H9 (cell line): ENCODE results near the gene SH3GL2. TPM values are rescaled to one million over a fixed set of nuclear protein-coding genes. Genes with fewer than 3 reads are reported as not detected.

Experiments used
- DNase-seq: peaks from one replicate; pipeline ENCODE4 v3.0.0-alpha.2; 2017
- H2AFZ ChIP-seq: one replicate; pipeline ENCODE4 v1.6.1; 2013; ENCODE audit warnings: mild to moderate bottlenecking, low read length, control low read depth, moderate library complexity
- H2AK5ac ChIP-seq: 2 replicates; pipeline ENCODE4 v1.6.1; 2013; ENCODE audit warnings: low read length, control low read depth, mixed read lengths; ENCODE audit not compliant: insufficient read length
- H2BK120ac ChIP-seq: one replicate; pipeline ENCODE4 v1.6.1; 2013; ENCODE audit warnings: low read depth, mild to moderate bottlenecking, low read length, control low read depth, inconsistent platforms; ENCODE audit not compliant: poor library complexity, severe bottlenecking
- H2BK12ac ChIP-seq: 2 replicates; pipeline ENCODE4 v1.6.1; 2013; ENCODE audit warnings: low read length, control low read depth, mixed read lengths, low read depth; ENCODE audit not compliant: insufficient read length
- H2BK15ac ChIP-seq: 2 replicates; pipeline ENCODE4 v1.6.1; 2013; ENCODE audit warnings: low read depth, low read length, control low read depth
- H2BK20ac ChIP-seq: one replicate; pipeline ENCODE4 v1.6.1; 2013; ENCODE audit warnings: low read depth, mild to moderate bottlenecking, low read length, control low read depth, inconsistent platforms; ENCODE audit not compliant: poor library complexity, severe bottlenecking
- H2BK5ac ChIP-seq: 2 replicates; pipeline ENCODE4 v1.6.1; 2013; ENCODE audit warnings: low read length, control low read depth, mixed read lengths; ENCODE audit not compliant: insufficient read length
- H3K14ac ChIP-seq: 2 replicates; pipeline ENCODE4 v1.6.1; 2013; ENCODE audit warnings: low read length, control low read depth; ENCODE audit not compliant: insufficient read depth
- H3K18ac ChIP-seq: 2 replicates; pipeline ENCODE4 v1.6.1; 2013; ENCODE audit warnings: low read depth, mild to moderate bottlenecking, mixed read lengths, low read length, control low read depth; ENCODE audit not compliant: insufficient read length
- H3K23ac ChIP-seq: 2 replicates; pipeline ENCODE4 v1.6.1; 2013; ENCODE audit warnings: low read length, control low read depth, mixed read lengths, low read depth; ENCODE audit not compliant: insufficient read length
- H3K23me2 ChIP-seq: 2 replicates; pipeline ENCODE4 v1.6.1; 2013; ENCODE audit warnings: low read depth, mild to moderate bottlenecking, mixed read lengths, low read length, control low read depth; ENCODE audit not compliant: insufficient read length, poor library complexity, severe bottlenecking
- H3K27ac ChIP-seq: 2 replicates; pipeline ENCODE4 v1.5.1; 2013; ENCODE audit warnings: low read length, control low read depth, mixed read lengths, low read depth; ENCODE audit not compliant: insufficient read length
- H3K27me3 ChIP-seq: 2 replicates; pipeline ENCODE4 v1.6.1; 2013; ENCODE audit warnings: low read length, control low read depth, inconsistent platforms; ENCODE audit not compliant: insufficient read depth
- H3K4ac ChIP-seq: 2 replicates; pipeline ENCODE4 v1.6.1; 2013; ENCODE audit warnings: low read depth, mild to moderate bottlenecking, control low read depth, inconsistent platforms, low read length, moderate library complexity
- H3K4me1 ChIP-seq: 2 replicates; pipeline ENCODE4 v1.6.1; 2013; ENCODE audit warnings: low read length, control low read depth, inconsistent platforms; ENCODE audit not compliant: insufficient read depth
- H3K4me2 ChIP-seq: 2 replicates; pipeline ENCODE4 v1.6.1; 2013; ENCODE audit warnings: low read length, control low read depth, mixed read lengths; ENCODE audit not compliant: insufficient read length, insufficient read depth
- H3K56ac ChIP-seq: 2 replicates; pipeline ENCODE4 v1.6.1; 2013; ENCODE audit warnings: low read depth, mild to moderate bottlenecking, mixed read lengths, low read length, control low read depth; ENCODE audit not compliant: insufficient read length
- H3K79me1 ChIP-seq: 2 replicates; pipeline ENCODE4 v1.6.1; 2013; ENCODE audit warnings: low read depth, mild to moderate bottlenecking, moderate library complexity, low read length, control low read depth, inconsistent platforms; ENCODE audit not compliant: insufficient read depth, poor library complexity, severe bottlenecking
- H3K79me2 ChIP-seq: 2 replicates; pipeline ENCODE4 v1.6.1; 2013; ENCODE audit warnings: low read length, control low read depth, inconsistent platforms; ENCODE audit not compliant: insufficient read depth
- H3K9ac ChIP-seq: 2 replicates; pipeline ENCODE4 v1.6.1; 2013; ENCODE audit warnings: low read length, control low read depth, mixed read lengths; ENCODE audit not compliant: insufficient read length; ENCODE audit errors: extremely low read depth
- H3K9me3 ChIP-seq: one replicate; pipeline ENCODE4 v1.6.1; 2013; ENCODE audit warnings: low read depth, low read length, inconsistent platforms; ENCODE audit not compliant: control insufficient read depth
- H3T11ph ChIP-seq: one replicate; pipeline ENCODE4 v1.6.1; 2013; ENCODE audit warnings: mild to moderate bottlenecking, low read length, control low read depth, inconsistent platforms
- H4K20me1 ChIP-seq: one replicate; pipeline ENCODE4 v1.6.1; 2013; ENCODE audit not compliant: control insufficient read depth, insufficient read length, insufficient read depth
- H4K5ac ChIP-seq: 2 replicates; pipeline ENCODE4 v1.6.1; 2013; ENCODE audit warnings: low read depth, mild to moderate bottlenecking, mixed read lengths, low read length, control low read depth; ENCODE audit not compliant: insufficient read length
- H4K8ac ChIP-seq: replicated peaks from 2 replicates; pipeline ENCODE4 v1.6.1; 2013; ENCODE audit warnings: low read length, control low read depth, mixed read lengths, low read depth; ENCODE audit not compliant: insufficient read length
- H4K91ac ChIP-seq: 2 replicates; pipeline ENCODE4 v1.6.1; 2013; ENCODE audit warnings: low read depth, mild to moderate bottlenecking, moderate library complexity, mixed read lengths, low read length, control low read depth; ENCODE audit not compliant: insufficient read length
- H3K27ac Mint-ChIP-seq, 3 experiments: 2 replicates in 2 of 3; 3 replicates in 1 of 3; pipeline ENCODE4 v1.8.0; 2020 to 2021; ENCODE audit warnings: mixed read lengths in 3 of 3, mild to moderate bottlenecking in 1 of 3, moderate library complexity in 1 of 3
- H3K27me3 Mint-ChIP-seq: 2 replicates; pipeline ENCODE4 v1.8.0; 2021; ENCODE audit warnings: low read depth, mild to moderate bottlenecking, moderate library complexity, mixed read lengths
- H3K36me3 Mint-ChIP-seq, 3 experiments: 2 replicates in 2 of 3; 3 replicates in 1 of 3; pipeline ENCODE4 v1.8.0; 2020 to 2021; ENCODE audit warnings: low read depth in 3 of 3, mixed read lengths in 3 of 3; ENCODE audit not compliant: insufficient read depth in 1 of 3
- H3K4me1 Mint-ChIP-seq, 2 experiments: 2 replicates each; pipeline ENCODE4 v1.8.0; 2020; ENCODE audit warnings: mixed read lengths in 2 of 2
- H3K4me3 Mint-ChIP-seq, 2 experiments: 2 replicates in 1 of 2; 3 replicates in 1 of 2; pipeline ENCODE4 v1.8.0; 2020 to 2021; ENCODE audit warnings: mild to moderate bottlenecking in 2 of 2, mixed read lengths in 2 of 2, moderate library complexity in 1 of 2
- H3K9me3 Mint-ChIP-seq, 2 experiments: 2 replicates in 1 of 2; 3 replicates in 1 of 2; pipeline ENCODE4 v1.8.0; 2020; ENCODE audit warnings: mild to moderate bottlenecking in 2 of 2, mixed read lengths in 2 of 2, moderate library complexity in 1 of 2
- CTCF ChIP-seq: fragments of 200-600 bp; sonication (generic); conservative IDR thresholded peaks from 3 replicates; pipeline ENCODE4 v1.8.0; 2021; ENCODE audit warnings: antibody characterized with exemption, mild to moderate bottlenecking
- WGBS: extraction: QIAGEN DNeasy Blood & Tissue Kit; methylation state at CpG from one replicate; pipeline ENCODE4 v1.1.7; 2013; ENCODE audit warnings: missing lambda C conversion rate, low lambda C conversion rate, mixed read lengths; ENCODE audit not compliant: insufficient read length; ENCODE audit errors: extremely low coverage; 5-methylcytosine and 5-hydroxymethylcytosine counted together
- total RNA-seq: library from RNA; stranded (reverse); gene quantifications from 2 replicates; pipeline ENCODE4 v1.2.1, GENCODE V29; 2021

The SH3GL2 gene
- total RNA-seq, 1 experiment from 2014 or later, result 6.5 TPM

- Histone ChIP-seq H2AK5ac (no peak overlapping the region), H2BK120ac (no peak overlapping the region), H2BK20ac (no peak overlapping the region), H3K79me2 (no peaks in the 10 kb centered on the region), H2AFZ (no peak overlapping the region), H3K4me2 (no peak overlapping the region), H3T11ph (no peak overlapping the region), H3K14ac (no peak overlapping the region), H4K8ac (no peak overlapping the region), H3K18ac (no peak overlapping the region), H4K5ac (no peak overlapping the region), H3K9ac (no peak overlapping the region), H3K56ac (no peak overlapping the region), H2BK5ac (no peak overlapping the region), H3K27me3 (no peaks in the 10 kb centered on the region), H3K4me1 (no peaks in the 10 kb centered on the region), H3K9me3 (no peaks in the 10 kb centered on the region), H3K23ac (no peak overlapping the region), H2BK12ac (no peak overlapping the region), H3K4ac (no peak overlapping the region), H4K20me1 (no peaks in the 10 kb centered on the region), H4K91ac (no peak overlapping the region), H3K23me2 (no peaks in the 10 kb centered on the region), H3K79me1 (no peaks in the 10 kb centered on the region), H2BK15ac (no peak overlapping the region), H3K27ac (no peak overlapping the region)
- TF ChIP-seq CTCF, result no peak
- WGBS, result no CpG with 5 or more reads among the region's 4 CpGs
- DNase-seq, result no peak
- Mint-ChIP-seq H3K4me1 (no peaks in the 10 kb centered on the region), H3K27ac (no peak overlapping the region; a peak in 1 of 7 replicates), H3K27me3 (no peaks in the 10 kb centered on the region), H3K4me3 (no peak overlapping the region), H3K9me3 (peaks cover 0 to 5% of the 10 kb centered on the region in 2 experiments; a peak in 2 of 5 replicates), H3K36me3 (no peaks in the 10 kb centered on the region)
Measured at GRCh38 chr9:17751486-17751885, 172.6 kb downstream of the SH3GL2 start.
